Panc1 (cell line): ENCODE data around the gene LAMP1.

Experiments used
- POLR2AphosphoS5 ChIP-seq: IDR thresholded peaks from 2 replicates; pipeline ENCODE4 v1.6.1; 2012; ENCODE audit warnings: mild to moderate bottlenecking, low read depth, low read length, moderate library complexity
- SIN3A ChIP-seq: IDR thresholded peaks from 2 replicates; pipeline ENCODE4 v1.6.1; 2012; ENCODE audit warnings: low read depth, mild to moderate bottlenecking, low read length, moderate library complexity, borderline replicate concordance; ENCODE audit not compliant: insufficient read depth
- TF ChIP-seq, protein P1 (sequence below): fragments of 450-650 bp; IDR thresholded peaks from 2 replicates; pipeline ENCODE4 v1.5.1; 2017; ENCODE audit warnings: mild to moderate bottlenecking
- TF ChIP-seq, protein P2 (sequence below), 2 experiments: IDR thresholded peaks; 2 replicates each; pipeline ENCODE4 v1.6.1; 2011 to 2012; ENCODE audit warnings: low read depth in 2 of 2, control low read depth in 1 of 2, low read length in 1 of 2, mild to moderate bottlenecking in 1 of 2, moderate library complexity in 1 of 2; ENCODE audit not compliant: insufficient read depth in 1 of 2

DNA sequence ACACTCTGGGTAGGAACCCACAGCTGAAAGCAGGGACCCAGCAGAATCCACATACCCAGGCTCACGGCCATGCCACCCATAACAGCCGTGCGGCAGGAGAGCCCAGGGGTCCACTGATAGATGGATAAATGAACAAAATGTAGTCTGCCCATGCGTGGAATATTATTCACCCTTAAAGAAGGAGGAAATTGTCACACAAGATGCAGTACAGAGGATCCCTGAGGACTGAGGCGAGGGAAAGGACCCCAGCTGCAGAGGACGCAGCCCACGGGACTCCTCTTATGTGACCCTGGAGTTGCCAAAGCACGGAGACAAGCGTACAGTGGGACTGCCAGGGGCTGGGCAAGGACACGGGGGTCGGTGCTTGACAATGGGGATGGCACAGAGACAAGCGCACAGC lies 56.2 kb downstream of the LAMP1 start:
- TF ChIP-seq, protein P1, sequence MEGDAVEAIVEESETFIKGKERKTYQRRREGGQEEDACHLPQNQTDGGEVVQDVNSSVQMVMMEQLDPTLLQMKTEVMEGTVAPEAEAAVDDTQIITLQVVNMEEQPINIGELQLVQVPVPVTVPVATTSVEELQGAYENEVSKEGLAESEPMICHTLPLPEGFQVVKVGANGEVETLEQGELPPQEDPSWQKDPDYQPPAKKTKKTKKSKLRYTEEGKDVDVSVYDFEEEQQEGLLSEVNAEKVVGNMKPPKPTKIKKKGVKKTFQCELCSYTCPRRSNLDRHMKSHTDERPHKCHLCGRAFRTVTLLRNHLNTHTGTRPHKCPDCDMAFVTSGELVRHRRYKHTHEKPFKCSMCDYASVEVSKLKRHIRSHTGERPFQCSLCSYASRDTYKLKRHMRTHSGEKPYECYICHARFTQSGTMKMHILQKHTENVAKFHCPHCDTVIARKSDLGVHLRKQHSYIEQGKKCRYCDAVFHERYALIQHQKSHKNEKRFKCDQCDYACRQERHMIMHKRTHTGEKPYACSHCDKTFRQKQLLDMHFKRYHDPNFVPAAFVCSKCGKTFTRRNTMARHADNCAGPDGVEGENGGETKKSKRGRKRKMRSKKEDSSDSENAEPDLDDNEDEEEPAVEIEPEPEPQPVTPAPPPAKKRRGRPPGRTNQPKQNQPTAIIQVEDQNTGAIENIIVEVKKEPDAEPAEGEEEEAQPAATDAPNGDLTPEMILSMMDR = no peak
- TF ChIP-seq POLR2AphosphoS5 (no peak), SIN3A (no peak)
- TF ChIP-seq, protein P2, sequence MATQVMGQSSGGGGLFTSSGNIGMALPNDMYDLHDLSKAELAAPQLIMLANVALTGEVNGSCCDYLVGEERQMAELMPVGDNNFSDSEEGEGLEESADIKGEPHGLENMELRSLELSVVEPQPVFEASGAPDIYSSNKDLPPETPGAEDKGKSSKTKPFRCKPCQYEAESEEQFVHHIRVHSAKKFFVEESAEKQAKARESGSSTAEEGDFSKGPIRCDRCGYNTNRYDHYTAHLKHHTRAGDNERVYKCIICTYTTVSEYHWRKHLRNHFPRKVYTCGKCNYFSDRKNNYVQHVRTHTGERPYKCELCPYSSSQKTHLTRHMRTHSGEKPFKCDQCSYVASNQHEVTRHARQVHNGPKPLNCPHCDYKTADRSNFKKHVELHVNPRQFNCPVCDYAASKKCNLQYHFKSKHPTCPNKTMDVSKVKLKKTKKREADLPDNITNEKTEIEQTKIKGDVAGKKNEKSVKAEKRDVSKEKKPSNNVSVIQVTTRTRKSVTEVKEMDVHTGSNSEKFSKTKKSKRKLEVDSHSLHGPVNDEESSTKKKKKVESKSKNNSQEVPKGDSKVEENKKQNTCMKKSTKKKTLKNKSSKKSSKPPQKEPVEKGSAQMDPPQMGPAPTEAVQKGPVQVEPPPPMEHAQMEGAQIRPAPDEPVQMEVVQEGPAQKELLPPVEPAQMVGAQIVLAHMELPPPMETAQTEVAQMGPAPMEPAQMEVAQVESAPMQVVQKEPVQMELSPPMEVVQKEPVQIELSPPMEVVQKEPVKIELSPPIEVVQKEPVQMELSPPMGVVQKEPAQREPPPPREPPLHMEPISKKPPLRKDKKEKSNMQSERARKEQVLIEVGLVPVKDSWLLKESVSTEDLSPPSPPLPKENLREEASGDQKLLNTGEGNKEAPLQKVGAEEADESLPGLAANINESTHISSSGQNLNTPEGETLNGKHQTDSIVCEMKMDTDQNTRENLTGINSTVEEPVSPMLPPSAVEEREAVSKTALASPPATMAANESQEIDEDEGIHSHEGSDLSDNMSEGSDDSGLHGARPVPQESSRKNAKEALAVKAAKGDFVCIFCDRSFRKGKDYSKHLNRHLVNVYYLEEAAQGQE (IDR thresholded peaks at IDR 0.05; ENCODE audit: insufficient read depth in 1 of 2, low read depth in 2 of 2, low read length in 1 of 2) = no peak
